Keratinocyte (primary cell): Measurements from ENCODE around the gene PLCG2. TPM values are rescaled to one million over a fixed set of nuclear protein-coding genes. Genes with fewer than 3 reads are reported as not detected.

Experiments used
- DNase-seq: peaks from one replicate; pipeline ENCODE4 v3.0.0-alpha.2; 2011; ENCODE audit warnings: low read depth, missing footprints, low spot score
- FAIRE-seq: peaks from 2 replicates; lab custom pipeline; 2011; peaks lifted over from hg19 to GRCh38; lab: Jason Lieb, UNC
- H2AFZ ChIP-seq: 2 replicates; pipeline ENCODE4 v1.6.0; 2012; ENCODE audit warnings: low read length, control low read depth, inconsistent platforms; ENCODE audit not compliant: control insufficient read depth
- H3K27ac ChIP-seq: 2 replicates; pipeline ENCODE4 v1.5.1; 2011; ENCODE audit warnings: low read length; ENCODE audit not compliant: control insufficient read depth, insufficient read depth
- H3K27me3 ChIP-seq: 3 replicates; pipeline ENCODE4 v1.6.0; 2011; ENCODE audit warnings: low read length; ENCODE audit not compliant: control insufficient read depth, insufficient read depth; ENCODE audit errors: extremely low read depth
- H3K36me3 ChIP-seq, 2 experiments: 2 replicates in 1 of 2; 3 replicates in 1 of 2; pipeline ENCODE4 v1.5.1; 2011; ENCODE audit warnings: low read length in 2 of 2, mild to moderate bottlenecking in 1 of 2; ENCODE audit not compliant: control insufficient read depth in 2 of 2, insufficient read depth in 2 of 2; ENCODE audit errors: extremely low read depth in 1 of 2
- H3K4me1 ChIP-seq: 3 replicates; pipeline ENCODE4 v1.5.1; 2011; ENCODE audit warnings: low read length; ENCODE audit not compliant: control insufficient read depth, insufficient read depth; ENCODE audit errors: extremely low read depth
- H3K4me2 ChIP-seq: 3 replicates; pipeline ENCODE4 v1.6.0; 2011; ENCODE audit warnings: low read depth, low read length; ENCODE audit not compliant: control insufficient read depth, insufficient read depth; ENCODE audit errors: extremely low read depth
- H3K4me3 ChIP-seq, 3 experiments: fragments of 200-600 bp in 1 of 3; sonication (generic) in 1 of 3; 2 replicates in 2 of 3; 3 replicates in 1 of 3; pipeline ENCODE4 v1.5.1; 2011 to 2016; ENCODE audit warnings: low read length in 3 of 3, mild to moderate bottlenecking in 3 of 3, control low read depth in 2 of 3, inconsistent platforms in 1 of 3, low read depth in 1 of 3, mixed read lengths in 1 of 3, mixed run types in 1 of 3, moderate library complexity in 1 of 3; ENCODE audit not compliant: control insufficient read depth in 2 of 3, insufficient read depth in 2 of 3; ENCODE audit errors: extremely low read depth in 1 of 3
- H3K79me2 ChIP-seq: 2 replicates; pipeline ENCODE4 v1.6.0; 2012; ENCODE audit warnings: low read length; ENCODE audit not compliant: control insufficient read depth, insufficient read depth
- H3K9ac ChIP-seq: 3 replicates; pipeline ENCODE4 v1.6.0; 2011; ENCODE audit warnings: low read length; ENCODE audit not compliant: control insufficient read depth, insufficient read depth; ENCODE audit errors: extremely low read depth
- H3K9me1 ChIP-seq: 3 replicates; pipeline ENCODE4 v1.6.0; 2011; ENCODE audit warnings: low read length; ENCODE audit not compliant: control insufficient read depth, insufficient read depth; ENCODE audit errors: extremely low read depth
- H3K9me3 ChIP-seq: 2 replicates; pipeline ENCODE4 v1.5.1; 2012; ENCODE audit warnings: low read depth, low read length; ENCODE audit not compliant: control insufficient read depth
- H4K20me1 ChIP-seq: 3 replicates; pipeline ENCODE4 v1.6.0; 2011; ENCODE audit warnings: low read length; ENCODE audit not compliant: control insufficient read depth, insufficient read depth; ENCODE audit errors: extremely low read depth
- CTCF ChIP-seq, 3 experiments: IDR thresholded peaks in 1 of 3; conservative IDR thresholded peaks in 1 of 3; optimal IDR thresholded peaks in 1 of 3; 2 replicates in 2 of 3; 3 replicates in 1 of 3; pipeline versions ENCODE3 to v1.5.1; 2011; ENCODE audit warnings: low read length in 3 of 3, mild to moderate bottlenecking in 3 of 3, moderate library complexity in 2 of 3, control low read depth in 1 of 3, inconsistent platforms in 1 of 3; ENCODE audit not compliant: insufficient read depth in 2 of 3; ENCODE audit errors: extremely low read depth in 1 of 3
- EZH2 ChIP-seq: IDR thresholded peaks from one replicate; pipeline ENCODE4 v1.6.1; 2012; ENCODE audit warnings: inconsistent platforms, mild to moderate bottlenecking, low read length, moderate library complexity
- dilution Hi-C: fragments of 300-500 bp; cut with MboI; formaldehyde crosslinking; loops from one replicate; pipeline ENCODE4 v1.7.0; 2020; ENCODE audit warnings: low sequenced_read_pairs; ENCODE audit not compliant: extremely low pct_ligation_motif_present
- polyA plus RNA-seq, 5 experiments: library from polyadenylated mRNA; depleted of rRNA in 3 of 5; stranded (reverse) in 3 of 5; stranded (forward) in 1 of 5; unstranded in 1 of 5; fragments of >200 nt; gene quantifications; 1 replicate in 1 of 5; 2 replicates in 3 of 5; 3 replicates in 1 of 5; pipeline versions ENCODE4 v1.2.1 to v1.2.3, GENCODE V29; 2011 to 2012; ENCODE audit warnings: missing spikeins in 2 of 5, low read depth in 1 of 5, low replicate concordance in 1 of 5

Gene PLCG2
- polyA plus RNA-seq, 1 donor (not counting 4 experiments of a cell fraction or from before 2014, with no cell fraction given): 3.5 TPM

- no peak for TF ChIP-seq EZH2
- no peak for TF ChIP-seq CTCF (optimal IDR thresholded peaks at IDR 0.05 in 1 of 3, IDR thresholded peaks at IDR 0.05 in 1 of 3, conservative IDR thresholded peaks at IDR 0.05 in 1 of 3; ENCODE audit: extremely low read depth in 1 of 3, insufficient read depth in 2 of 3, low read length in 3 of 3)
- dilution Hi-C loops: no loop called here
- DNase-seq (no peak), FAIRE-seq (no peak)
- no peak overlapping the region for H2AFZ ChIP-seq
- no peak overlapping the region for H3K27ac ChIP-seq
- no peak overlapping the region for H3K4me2 ChIP-seq
- H3K4me3 ChIP-seq: no peak overlapping the region
- H3K27me3 ChIP-seq: no peaks in the 10 kb centered on the region
- H3K79me2 ChIP-seq: no peaks in the 10 kb centered on the region
- H3K4me1 ChIP-seq: no peaks in the 10 kb centered on the region
- H3K36me3 ChIP-seq: no peaks in the 10 kb centered on the region
- H3K9me1 ChIP-seq: no peaks in the 10 kb centered on the region
- H3K9ac ChIP-seq: no peak overlapping the region
- H4K20me1 ChIP-seq: no peaks in the 10 kb centered on the region
- H3K9me3 ChIP-seq: no peaks in the 10 kb centered on the region
Observed at GRCh38 chr16:81818905-81819304, 39.8 kb downstream of the PLCG2 start.

- Histone ChIP-seq H3K27me3 (no peaks in the 10 kb centered on the region), H2AFZ (no peak overlapping the region), H3K79me2 (no peaks in the 10 kb centered on the region), H3K4me2 (no peak overlapping the region), H3K9me3 (no peaks in the 10 kb centered on the region), H3K9ac (no peak overlapping the region), H3K4me1 (no peaks in the 10 kb centered on the region), H3K9me1 (no peaks in the 10 kb centered on the region), H3K4me3 (no peak overlapping the region), H3K27ac (no peak overlapping the region), H3K36me3 (no peaks in the 10 kb centered on the region), H4K20me1 (no peaks in the 10 kb centered on the region)
- FAIRE-seq (no peak), DNase-seq (no peak)
- TF ChIP-seq EZH2 (no peak), CTCF (optimal IDR thresholded peaks at IDR 0.05 in 1 of 3, IDR thresholded peaks at IDR 0.05 in 1 of 3, conservative IDR thresholded peaks at IDR 0.05 in 1 of 3; ENCODE audit: extremely low read depth in 1 of 3, insufficient read depth in 2 of 3, low read length in 3 of 3) (no peak)
- dilution Hi-C loops: no loop called here
Observed at GRCh38 chr16:81821436-81822128, 42.5 kb downstream of the PLCG2 start.
